CD4-positive, alpha-beta T cell (primary cell): ENCODE measurements around the gene CCDC87. TPM values are rescaled to one million over a fixed set of nuclear protein-coding genes. Genes with fewer than 3 reads are reported as not detected.

Experiments used
- ATAC-seq: fragments of 200-7000 bp; cut with Tn5 transposase; one replicate; pipeline ENCODE4 v1.10.0; 2022; ENCODE audit warnings: mild to moderate bottlenecking; ENCODE audit not compliant: poor library complexity
- CTCF ChIA-PET: fragments of 350-600 bp; sonication (Branson Sonifier 250); formaldehyde crosslinking; loops from one replicate; lab custom pipeline; 2021; ENCODE audit warnings: antibody characterized with exemption, inconsistent platforms; lab: Charles Lee
- POLR2A ChIA-PET: fragments of 350-600 bp; sonication (Branson Sonifier 250); formaldehyde crosslinking; loops from one replicate; lab custom pipeline; 2021; ENCODE audit warnings: antibody characterized with exemption, inconsistent platforms; lab: Charles Lee
- DNase-seq, 14 experiments: peaks; one replicate each; pipeline ENCODE4 v3.0.0-alpha.2; 2013 to 2020; ENCODE audit warnings: mixed read lengths in 2 of 14
- H3K27ac ChIP-seq, 2 donors: one replicate each; pipeline versions ENCODE4 v1.5.1 to v1.7.0; 2013; ENCODE audit warnings: low read length in 2 of 2, low read depth in 1 of 2, mild to moderate bottlenecking in 1 of 2
- H3K27me3 ChIP-seq, 2 experiments: 1 replicate in 1 of 2; 2 replicates in 1 of 2; pipeline versions ENCODE4 v1.6.1 to v1.7.0; 2013; ENCODE audit warnings: low read length in 2 of 2, control low read depth in 1 of 2, mild to moderate bottlenecking in 1 of 2, moderate library complexity in 1 of 2; ENCODE audit not compliant: insufficient read depth in 2 of 2, control insufficient read depth in 1 of 2
- H3K36me3 ChIP-seq: one replicate; pipeline ENCODE4 v1.6.1; 2013; ENCODE audit warnings: low read length, control low read depth; ENCODE audit not compliant: insufficient read depth
- H3K4me1 ChIP-seq: one replicate; pipeline ENCODE4 v1.6.1; 2013; ENCODE audit warnings: low read length, control low read depth; ENCODE audit not compliant: insufficient read depth
- H3K4me3 ChIP-seq: one replicate; pipeline ENCODE4 v1.5.1; 2013; ENCODE audit warnings: mild to moderate bottlenecking, low read length, moderate library complexity
- H3K9me3 ChIP-seq, 2 experiments: 1 replicate in 1 of 2; 2 replicates in 1 of 2; pipeline versions ENCODE4 v1.6.1 to v1.7.0; 2013; ENCODE audit warnings: low read length in 2 of 2, mild to moderate bottlenecking in 2 of 2, control low read depth in 1 of 2, moderate library complexity in 1 of 2; ENCODE audit not compliant: control insufficient read depth in 1 of 2, insufficient read depth in 1 of 2
- H3K27ac Mint-ChIP-seq: one replicate; pipeline ENCODE4 v1.8.0; 2020; ENCODE audit warnings: mixed read lengths
- H3K27me3 Mint-ChIP-seq: one replicate; pipeline ENCODE4 v1.8.0; 2021; ENCODE audit warnings: mixed read lengths
- H3K36me3 Mint-ChIP-seq: one replicate; pipeline ENCODE4 v1.8.0; 2021; ENCODE audit warnings: low read depth, mixed read lengths
- H3K4me1 Mint-ChIP-seq: one replicate; pipeline ENCODE4 v1.8.0; 2021; ENCODE audit warnings: low read depth, mixed read lengths
- H3K4me3 Mint-ChIP-seq: one replicate; pipeline ENCODE4 v1.8.0; 2020; ENCODE audit warnings: mild to moderate bottlenecking, mixed read lengths
- H3K9me3 Mint-ChIP-seq: one replicate; pipeline ENCODE4 v1.8.0; 2020; ENCODE audit warnings: mixed read lengths
- CTCF ChIP-seq: fragments of 200-600 bp; IDR thresholded peaks from one replicate; pipeline ENCODE4 v1.8.0; 2022; ENCODE audit warnings: antibody characterized with exemption, mild to moderate bottlenecking
- intact Hi-C, 2 experiments: fragments of 100-400 bp; cut with DNase I in 1 of 2; cut with micrococcal nuclease in 1 of 2; formaldehyde crosslinking; loops; one replicate each; pipeline versions ENCODE4 v1.15.1 to v1.9.0; 2023 to 2025; cut with DNase I, micrococcal nuclease
- total RNA-seq, 174 experiments: library from RNA in 2 of 174; stranded (reverse) in 2 of 174; gene quantifications; one replicate each; pipeline ENCODE4 v1.2.3 and lab custom pipeline; 2021 to 2026

The CCDC87 gene
- total RNA-seq, 2 experiments from 2014 or later, result 0.22 to 0.25 TPM

GRCh38 chr11:66581261-66581660, 11.6 kb downstream of the CCDC87 start:
- no peak overlapping the region for H3K27ac Mint-ChIP-seq
- peaks cover 8% of the 10 kb centered on the region for H3K4me1 ChIP-seq
- no peak for TF ChIP-seq CTCF
- H3K36me3 ChIP-seq, result no peaks in the 10 kb centered on the region
- no peak for DNase-seq
- peaks cover 8% of the 10 kb centered on the region for H3K4me1 Mint-ChIP-seq
- ChIA-PET POLR2A (interaction anchor here (2.4 kb wide), 1 partner anchor 97 kb away, joined by 11 read pairs; the partner anchor contains the start of gene RBM4B), CTCF (interaction anchor here (1.4 to 5.5 kb wide), 2 partner anchors 11 to 97 kb away, joined by 5 to 75 read pairs; partner anchors contain the start of genes CCDC87, CCS and RBM4B)
- no peaks in the 10 kb centered on the region for H3K27me3 Mint-ChIP-seq
- H3K36me3 Mint-ChIP-seq, result no peaks in the 10 kb centered on the region
- H3K4me3 ChIP-seq, result no peak overlapping the region
- peaks cover 5 to 7% of the 10 kb centered on the region in 2 experiments for H3K9me3 ChIP-seq
- ATAC-seq, result no peak
- intact Hi-C loops, result no loop called here
- no peak overlapping the region for H3K4me3 Mint-ChIP-seq
- no peak overlapping the region for H3K27ac ChIP-seq
- peaks cover 7% of the 10 kb centered on the region for H3K9me3 Mint-ChIP-seq
- no peaks in the 10 kb centered on the region for H3K27me3 ChIP-seq

- POLR2A ChIA-PET, result interaction anchor here (2.4 kb wide), 1 partner anchor 97 kb away, joined by 11 read pairs; the partner anchor contains the start of gene RBM4B
- ATAC-seq (no peak), DNase-seq (no peak)
- Mint-ChIP-seq H3K4me1 (peaks cover 8% of the 10 kb centered on the region), H3K36me3 (no peaks in the 10 kb centered on the region), H3K27ac (no peak overlapping the region), H3K4me3 (no peak overlapping the region), H3K27me3 (no peaks in the 10 kb centered on the region), H3K9me3 (peaks cover 7% of the 10 kb centered on the region)
- Histone ChIP-seq H3K27me3 (no peaks in the 10 kb centered on the region), H3K9me3 (peaks cover 5 to 7% of the 10 kb centered on the region in 2 experiments), H3K4me1 (peaks cover 8% of the 10 kb centered on the region), H3K36me3 (no peaks in the 10 kb centered on the region), H3K27ac (no peak overlapping the region), H3K4me3 (no peak overlapping the region)
- intact Hi-C loops, result no loop called here
- TF ChIP-seq CTCF, result no peak
- CTCF ChIA-PET, result interaction anchor here (1.1 to 5.5 kb wide), 3 partner anchors 12 to 98 kb away, joined by 3 to 75 read pairs (median 5); partner anchors contain the start of genes CCDC87, CCS and RBM4B
Observed at GRCh38 chr11:66580803-66581202, 12.1 kb downstream of the CCDC87 start.

- Mint-ChIP-seq H3K9me3 (peaks cover 7% of the 10 kb centered on the region), H3K36me3 (no peaks in the 10 kb centered on the region), H3K27me3 (peaks cover 6% of the 10 kb centered on the region), H3K4me3 (no peak overlapping the region), H3K4me1 (peaks cover 8% of the 10 kb centered on the region), H3K27ac (no peak overlapping the region)
- ChIA-PET POLR2A (interaction anchor here (0.6 to 1.3 kb wide), 3 partner anchors 38 to 99 kb away, joined by 3 to 25 read pairs (median 3); partner anchors contain the start of genes RBM14, RBM4 and RBM4B), CTCF (interaction anchor here (0.9 to 5.5 kb wide), 5 partner anchors 14 to 170 kb away, joined by 3 to 75 read pairs (median 3); partner anchors contain the start of genes CCDC87, CCS and RBM4B)
- Histone ChIP-seq H3K9me3 (peaks cover 5 to 7% of the 10 kb centered on the region in 2 experiments), H3K4me3 (no peak overlapping the region), H3K36me3 (no peaks in the 10 kb centered on the region), H3K4me1 (peaks cover 8% of the 10 kb centered on the region), H3K27me3 (no peaks in the 10 kb centered on the region), H3K27ac (no peak overlapping the region)
- intact Hi-C loops, result loop anchor here (1.0 to 5.0 kb wide), 4 partner anchors 60 to 253 kb away; partner anchors contain the start of gene RBM4 (in 1 of the 2)
- DNase-seq, result peak; percentile 60 to 89 (median 72)
- ATAC-seq, result peak; percentile 82
- peak; percentile 85 for TF ChIP-seq CTCF
Observed at GRCh38 chr11:66579017-66579606, 13.8 kb downstream of the CCDC87 start.
